B cell (primary cell): ENCODE data around the gene POLE. TPM values are rescaled to one million over a fixed set of nuclear protein-coding genes. Genes with fewer than 3 reads are reported as not detected.

Source experiments
- ATAC-seq: fragments of 200-7000 bp; cut with Tn5 transposase; one replicate; pipeline ENCODE4 v1.10.0; 2021; ENCODE audit warnings: low read depth, mild to moderate bottlenecking, moderate number of reproducible peaks, moderate library complexity
- CTCF ChIA-PET: fragments of 350-600 bp; sonication (Branson Sonifier 250); formaldehyde crosslinking; loops from one replicate; lab custom pipeline; 2021; ENCODE audit warnings: antibody characterized with exemption, inconsistent platforms; lab: Charles Lee
- POLR2A ChIA-PET: fragments of 350-600 bp; sonication (Branson Sonifier 250); formaldehyde crosslinking; loops from one replicate; lab custom pipeline; 2021; ENCODE audit warnings: antibody characterized with exemption; lab: Charles Lee
- DNase-seq: peaks from one replicate; pipeline ENCODE4 v3.0.0; 2013
- H2AFZ ChIP-seq: 2 replicates; pipeline ENCODE4 v1.6.1; 2012; ENCODE audit warnings: mild to moderate bottlenecking, low read depth, low read length; ENCODE audit not compliant: insufficient read depth, poor library complexity, severe bottlenecking
- H3K27ac ChIP-seq, 2 donors: 1 replicate in 1 of 2; 2 replicates in 1 of 2; pipeline ENCODE4 v1.5.1; 2012 to 2013; ENCODE audit warnings: low read length in 2 of 2, mild to moderate bottlenecking in 2 of 2, moderate library complexity in 1 of 2
- H3K27me3 ChIP-seq, 4 experiments: fragments of 200-600 bp in 1 of 4; sonication (generic) in 1 of 4; replicated peaks in 1 of 4; 1 replicate in 2 of 4; 2 replicates in 2 of 4; pipeline versions ENCODE4 v1.6.1 to v1.7.0; 2013 to 2016; ENCODE audit warnings: low read length in 3 of 4, mild to moderate bottlenecking in 2 of 4, mixed read lengths in 1 of 4, moderate library complexity in 1 of 4; ENCODE audit not compliant: insufficient read depth in 4 of 4, control insufficient read depth in 3 of 4; ENCODE audit errors: control extremely low read depth in 1 of 4
- H3K36me3 ChIP-seq, 2 experiments: replicated peaks in 1 of 2; 1 replicate in 1 of 2; 2 replicates in 1 of 2; pipeline versions ENCODE4 v1.6.1 to v1.7.1; 2013; ENCODE audit warnings: low read length in 1 of 2; ENCODE audit not compliant: insufficient read depth in 2 of 2, control insufficient read depth in 1 of 2; ENCODE audit errors: control extremely low read depth in 1 of 2, extremely low read depth in 1 of 2
- H3K4me1 ChIP-seq, 2 donors: fragments of 200-600 bp in 1 of 2; sonication (generic) in 1 of 2; 1 replicate in 1 of 2; 2 replicates in 1 of 2; pipeline versions ENCODE4 v1.5.1 to v1.6.1; 2013 to 2017; ENCODE audit warnings: low read length in 2 of 2; ENCODE audit not compliant: control insufficient read depth in 2 of 2, insufficient read depth in 2 of 2
- H3K4me2 ChIP-seq: replicated peaks from 2 replicates; pipeline ENCODE3; 2012; ENCODE audit warnings: mild to moderate bottlenecking, low read depth, low read length; ENCODE audit not compliant: poor library complexity, severe bottlenecking
- H3K4me3 ChIP-seq, 5 experiments: fragments of 200-600 bp in 1 of 5; sonication (generic) in 1 of 5; 1 replicate in 3 of 5; 2 replicates in 2 of 5; pipeline versions ENCODE4 v1.5.1 to v1.7.0; 2011 to 2016; ENCODE audit warnings: low read length in 4 of 5, mild to moderate bottlenecking in 4 of 5, low read depth in 2 of 5, control low read depth in 1 of 5, moderate library complexity in 1 of 5; ENCODE audit not compliant: insufficient read depth in 1 of 5; ENCODE audit errors: control extremely low read depth in 1 of 5, extremely low read depth in 1 of 5
- H3K79me2 ChIP-seq: fragments of 200-600 bp; sonication (generic); one replicate; pipeline ENCODE4 v1.6.0; 2016; ENCODE audit warnings: low read length; ENCODE audit not compliant: control insufficient read depth, insufficient read depth
- H3K9ac ChIP-seq: fragments of 200-600 bp; sonication (generic); 2 replicates; pipeline ENCODE4 v1.6.1; 2017; ENCODE audit warnings: mild to moderate bottlenecking, low read length, moderate library complexity
- H3K9me3 ChIP-seq, 3 donors: one replicate each; pipeline versions ENCODE4 v1.6.1 to v1.7.1; 2013; ENCODE audit warnings: low read length in 2 of 3; ENCODE audit not compliant: control insufficient read depth in 2 of 3, insufficient read depth in 1 of 3; ENCODE audit errors: control extremely low read depth in 1 of 3
- H4K20me1 ChIP-seq: 2 replicates; pipeline ENCODE4 v1.6.0; 2012; ENCODE audit warnings: mild to moderate bottlenecking, low read length; ENCODE audit not compliant: insufficient read depth, control insufficient read depth, poor library complexity, severe bottlenecking
- H3K27ac Mint-ChIP-seq: one replicate; pipeline ENCODE4 v1.8.0; 2021; ENCODE audit warnings: mixed read lengths
- H3K27me3 Mint-ChIP-seq: one replicate; pipeline ENCODE4 v1.8.0; 2021; ENCODE audit warnings: mixed read lengths
- H3K4me1 Mint-ChIP-seq: one replicate; pipeline ENCODE4 v1.8.0; 2021; ENCODE audit warnings: mixed read lengths
- H3K4me3 Mint-ChIP-seq: one replicate; pipeline ENCODE4 v1.8.0; 2021; ENCODE audit warnings: mixed read lengths
- H3K9me3 Mint-ChIP-seq: one replicate; pipeline ENCODE4 v1.8.0; 2022; ENCODE audit warnings: mixed read lengths; ENCODE audit not compliant: insufficient read depth
- CTCF ChIP-seq: fragments of 200-600 bp; IDR thresholded peaks from one replicate; pipeline ENCODE4 v1.8.0; 2022; ENCODE audit warnings: antibody characterized with exemption, mild to moderate bottlenecking
- EZH2 ChIP-seq: IDR thresholded peaks from 2 replicates; pipeline ENCODE4 v1.6.1; 2012; ENCODE audit warnings: borderline replicate concordance, low read depth, mild to moderate bottlenecking, moderate library complexity, low read length; ENCODE audit not compliant: insufficient read depth, poor library complexity, severe bottlenecking
- WGBS: methylation state at CpG from one replicate; pipeline ENCODE4 v1.1.5; 2013; ENCODE audit warnings: missing lambda C conversion rate; ENCODE audit not compliant: insufficient coverage; 5-methylcytosine and 5-hydroxymethylcytosine counted together
- intact Hi-C: fragments of 100-400 bp; cut with micrococcal nuclease; formaldehyde crosslinking; loops from one replicate; pipeline ENCODE4 v1.10.0; 2022
- polyA plus RNA-seq: library from polyadenylated mRNA; depleted of rRNA; stranded (reverse); fragments of >200 nt; gene quantifications from 2 replicates; pipeline ENCODE4 v1.2.3, GENCODE V29; 2012
- total RNA-seq, 2 donors: library from RNA; stranded (reverse); fragments of 120-200 nt in 1 of 2; gene quantifications; 1 replicate in 1 of 2; 2 replicates in 1 of 2; pipeline versions ENCODE4 v1.2.3 to v1.2.4, GENCODE V29; 2013 to 2022

POLE gene
- total and polyA plus RNA-seq, 2 donors (not counting 1 experiment from before 2014, with no cell fraction given), result 32.0 to 62.0 TPM

- over 99% methylated on average over 9 of the region's 11 CpGs for WGBS
- no peaks in the 10 kb centered on the region for H3K9me3 ChIP-seq
- H3K27me3 ChIP-seq, result no peaks in the 10 kb centered on the region
- H3K4me2 ChIP-seq, result no peak overlapping the region
- no peak overlapping the region for H2AFZ ChIP-seq
- H4K20me1 ChIP-seq, result peaks cover 5% of the 10 kb centered on the region
- intact Hi-C loops, result no loop called here
- no peak overlapping the region for H3K9ac ChIP-seq
- DNase-seq, result no peak
- no peak overlapping the region for H3K27ac ChIP-seq
- no peak for TF ChIP-seq CTCF
- no peak for TF ChIP-seq EZH2
- no peaks in the 10 kb centered on the region for H3K4me1 Mint-ChIP-seq
- no peak for ATAC-seq
- H3K4me3 ChIP-seq, result no peak overlapping the region
- ChIA-PET CTCF (no interaction called here), POLR2A (no interaction called here)
- H3K27ac Mint-ChIP-seq, result no peak overlapping the region
- no peaks in the 10 kb centered on the region for H3K9me3 Mint-ChIP-seq
- H3K27me3 Mint-ChIP-seq, result no peaks in the 10 kb centered on the region
- no peaks in the 10 kb centered on the region for H3K79me2 ChIP-seq
- H3K4me1 ChIP-seq, result no peaks in the 10 kb centered on the region
- no peak overlapping the region for H3K4me3 Mint-ChIP-seq
- peaks cover 0 to 45% of the 10 kb centered on the region in 2 experiments for H3K36me3 ChIP-seq
Measured at GRCh38 chr12:132575661-132576060, 111.5 kb downstream of the POLE start.

GRCh38 chr12:132574271-132574996, 112.7 kb downstream of the POLE start:
- ChIA-PET POLR2A (no interaction called here), CTCF (no interaction called here)
- Histone ChIP-seq H2AFZ (no peak overlapping the region), H4K20me1 (peaks cover 12% of the 10 kb centered on the region), H3K4me1 (no peaks in the 10 kb centered on the region), H3K4me2 (no peak overlapping the region), H3K27ac (no peak overlapping the region), H3K79me2 (no peaks in the 10 kb centered on the region), H3K27me3 (no peaks in the 10 kb centered on the region), H3K9ac (no peak overlapping the region), H3K4me3 (no peak overlapping the region), H3K36me3 (peaks cover 0 to 43% of the 10 kb centered on the region in 2 experiments), H3K9me3 (no peaks in the 10 kb centered on the region)
- no peak for ATAC-seq
- WGBS, result 97% methylated on average over 39 of the region's 39 CpGs
- intact Hi-C loops, result no loop called here
- Mint-ChIP-seq H3K9me3 (no peaks in the 10 kb centered on the region), H3K4me3 (no peak overlapping the region), H3K4me1 (no peaks in the 10 kb centered on the region), H3K27me3 (no peaks in the 10 kb centered on the region), H3K27ac (no peak overlapping the region)
- TF ChIP-seq CTCF (no peak), EZH2 (no peak)
- DNase-seq, result no peak
